Hepatocyte (in vitro differentiated cells): ENCODE measurements around the gene MON1B.

Source experiments
- EZH2 ChIP-seq: fragments of 200-600 bp; sonication (generic); IDR thresholded peaks from 2 replicates; pipeline ENCODE4 v1.6.1; 2016; ENCODE audit warnings: antibody characterized with exemption, mild to moderate bottlenecking, borderline replicate concordance
- EZH2phosphoT487 ChIP-seq: fragments of 200-600 bp; sonication (generic); IDR thresholded peaks from one replicate; pipeline ENCODE4 v1.6.1; 2018; ENCODE audit warnings: antibody characterized with exemption, mild to moderate bottlenecking, low read depth, moderate library complexity; ENCODE audit not compliant: unreplicated experiment, severe bottlenecking
- TF ChIP-seq, protein P1 (sequence below): fragments of 200-600 bp; sonication (generic); IDR thresholded peaks from 2 replicates; pipeline ENCODE4 v1.5.1; 2016; ENCODE audit warnings: antibody characterized with exemption, mild to moderate bottlenecking; ENCODE audit not compliant: poor library complexity

GRCh38 chr16:77148121-77148520 lies 42.9 kb upstream of the MON1B start:
- TF ChIP-seq, protein P1, sequence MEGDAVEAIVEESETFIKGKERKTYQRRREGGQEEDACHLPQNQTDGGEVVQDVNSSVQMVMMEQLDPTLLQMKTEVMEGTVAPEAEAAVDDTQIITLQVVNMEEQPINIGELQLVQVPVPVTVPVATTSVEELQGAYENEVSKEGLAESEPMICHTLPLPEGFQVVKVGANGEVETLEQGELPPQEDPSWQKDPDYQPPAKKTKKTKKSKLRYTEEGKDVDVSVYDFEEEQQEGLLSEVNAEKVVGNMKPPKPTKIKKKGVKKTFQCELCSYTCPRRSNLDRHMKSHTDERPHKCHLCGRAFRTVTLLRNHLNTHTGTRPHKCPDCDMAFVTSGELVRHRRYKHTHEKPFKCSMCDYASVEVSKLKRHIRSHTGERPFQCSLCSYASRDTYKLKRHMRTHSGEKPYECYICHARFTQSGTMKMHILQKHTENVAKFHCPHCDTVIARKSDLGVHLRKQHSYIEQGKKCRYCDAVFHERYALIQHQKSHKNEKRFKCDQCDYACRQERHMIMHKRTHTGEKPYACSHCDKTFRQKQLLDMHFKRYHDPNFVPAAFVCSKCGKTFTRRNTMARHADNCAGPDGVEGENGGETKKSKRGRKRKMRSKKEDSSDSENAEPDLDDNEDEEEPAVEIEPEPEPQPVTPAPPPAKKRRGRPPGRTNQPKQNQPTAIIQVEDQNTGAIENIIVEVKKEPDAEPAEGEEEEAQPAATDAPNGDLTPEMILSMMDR = no peak
- no peak for TF ChIP-seq EZH2
- no peak for TF ChIP-seq EZH2phosphoT487
